NCI-H446 (cell line): ENCODE data around the gene PPM1A.
"Not testable (repeated sequence)": the region's sequence is repeated elsewhere in the genome, so short reads cannot be mapped to it uniquely, and the experiment has no call there.

Experiments used
- DNase-seq, 2 experiments: peaks; one replicate each; lab custom pipeline; 2025; lab: John Stamatoyannopoulos, UW

Gene PPM1A

DNA sequence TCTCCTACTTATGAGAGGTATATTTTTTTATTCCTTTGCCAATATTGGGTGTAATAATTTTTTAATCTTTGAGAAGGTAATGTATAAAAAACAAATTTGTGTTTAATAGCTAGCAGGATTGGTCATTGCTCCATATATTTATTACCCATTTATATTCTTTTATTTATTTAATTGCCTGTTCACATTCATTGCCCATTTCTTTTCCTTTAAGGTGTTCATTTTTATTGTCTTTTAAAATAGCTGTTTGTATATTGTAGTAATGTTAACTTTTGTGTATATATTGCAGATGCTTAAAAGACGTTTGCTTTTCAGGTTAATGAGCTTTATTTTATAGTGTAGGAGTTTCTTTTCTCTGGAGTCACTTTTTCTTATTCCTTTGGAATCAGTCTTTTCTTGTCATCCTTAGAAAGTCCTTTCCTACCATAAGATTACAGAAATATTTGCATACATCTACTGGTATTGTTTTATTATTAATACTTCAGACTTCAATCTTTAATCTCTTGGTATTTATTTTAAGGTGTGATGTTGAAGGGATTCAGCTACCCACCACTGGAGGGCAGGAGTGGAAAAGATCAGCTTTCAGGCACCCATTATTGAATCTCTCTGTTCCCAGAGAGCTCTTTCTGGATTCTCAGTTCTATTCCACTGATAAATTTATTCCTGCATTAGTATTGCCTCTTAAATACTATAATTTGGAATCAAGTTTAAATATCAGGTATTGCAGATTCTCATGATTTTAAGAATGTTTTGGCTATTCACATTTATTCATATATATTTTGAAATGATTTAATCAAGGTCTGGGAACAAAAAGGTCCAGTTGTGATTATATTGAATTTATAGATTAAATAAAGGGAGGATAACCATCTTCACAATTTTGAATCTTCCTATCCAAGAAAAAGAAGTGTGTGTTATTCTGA lies 17.3 kb downstream of the PPM1A start:
- peak in 1 of 2 experiments; percentile 3 for DNase-seq

DNA sequence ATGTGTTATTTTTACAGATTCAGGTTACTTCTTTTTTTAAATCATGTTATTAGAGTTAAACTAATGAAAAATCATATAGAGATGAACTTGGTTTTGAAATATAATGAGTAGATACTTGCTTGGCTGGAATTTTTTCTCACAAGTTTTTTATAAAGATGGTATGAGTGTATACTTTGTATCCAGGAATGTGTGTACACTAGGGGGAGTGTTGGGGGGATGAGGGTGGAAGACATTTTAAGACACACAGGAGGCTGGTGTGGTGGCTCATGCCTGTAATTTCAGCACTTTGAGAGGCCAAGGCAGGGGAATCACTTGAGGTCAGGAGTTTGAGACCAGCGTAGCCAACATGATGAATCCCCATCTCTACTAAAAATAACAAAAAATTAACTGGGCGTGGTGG lies 23.2 kb downstream of the PPM1A start:
- DNase-seq = no peak

DNA sequence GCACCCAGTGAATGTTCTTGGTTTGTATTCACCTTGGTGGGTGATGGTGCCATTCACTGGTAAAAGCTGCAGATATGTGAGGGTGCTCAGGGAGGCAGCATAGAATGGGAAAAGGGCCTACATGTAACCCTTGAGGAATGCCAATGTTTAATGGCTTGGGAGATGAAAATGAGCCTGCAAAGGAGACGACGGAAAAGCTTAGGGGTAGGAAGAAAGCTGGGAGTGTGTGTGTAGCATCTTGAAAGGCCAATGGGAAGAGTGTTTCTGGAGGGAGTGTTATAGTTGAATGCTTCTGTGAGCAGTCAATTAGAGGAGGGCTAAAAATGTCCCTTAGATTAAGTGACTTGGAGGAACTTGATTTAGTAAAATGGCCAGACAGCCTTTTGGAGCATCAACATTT lies 24.9 kb downstream of the PPM1A start:
- no peak for DNase-seq

DNA sequence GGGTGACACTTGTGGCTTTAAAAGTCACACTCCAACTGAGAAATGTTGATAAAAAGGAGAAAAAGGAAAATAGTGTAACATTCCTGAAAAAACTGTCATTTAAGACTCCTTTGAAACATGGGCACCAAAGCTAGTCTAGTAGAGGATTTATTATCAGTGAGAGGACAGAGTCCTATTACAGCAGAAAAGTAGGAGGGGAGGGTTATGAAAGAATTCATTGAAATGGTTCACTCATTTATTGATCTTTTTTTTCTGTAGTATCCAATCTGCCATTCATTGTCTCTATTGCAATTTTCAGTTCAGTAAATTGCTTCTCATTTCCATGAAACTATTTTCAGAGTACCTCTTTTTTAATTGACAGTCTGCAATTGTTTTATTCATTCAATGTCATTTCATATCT lies 25.4 kb downstream of the PPM1A start:
- no peak for DNase-seq

DNA sequence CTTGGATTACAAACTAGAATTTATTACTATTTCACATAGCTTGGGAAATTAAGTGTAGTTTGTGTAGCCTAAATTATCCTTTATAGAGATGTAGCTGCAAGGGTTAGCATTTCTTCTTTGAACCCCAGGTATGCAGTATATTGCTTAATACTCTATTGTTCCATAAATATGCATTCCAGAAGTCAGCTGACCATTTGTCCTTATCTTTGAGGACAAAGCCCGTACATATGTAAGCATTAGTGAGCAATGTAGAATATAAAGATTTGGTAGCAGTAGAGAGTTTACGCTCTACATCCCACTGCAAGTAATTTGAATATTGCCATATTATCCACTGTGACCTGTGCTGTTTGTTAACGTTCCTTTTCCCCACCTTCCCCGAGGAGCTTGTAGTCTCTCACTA lies 26.9 kb downstream of the PPM1A start:
- DNase-seq = no peak

DNA sequence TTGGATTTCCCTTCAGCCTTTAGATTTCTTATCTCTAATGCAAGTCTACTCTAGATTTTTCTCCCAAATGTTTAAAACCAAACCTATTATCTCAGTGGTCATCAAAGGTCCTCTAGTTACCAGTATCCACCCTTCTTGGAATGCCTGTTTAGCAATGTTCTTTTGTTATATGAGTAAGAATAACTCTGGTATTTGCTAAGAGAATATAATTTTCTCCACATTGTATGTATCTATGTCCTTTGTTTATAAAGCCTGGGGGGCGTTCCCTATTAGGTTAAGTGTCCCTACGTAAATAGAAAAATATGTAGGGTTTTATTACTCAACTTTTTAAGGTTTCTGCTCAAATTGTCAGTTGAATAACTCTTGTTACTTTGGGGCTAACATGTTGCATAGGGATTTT lies 27.3 kb downstream of the PPM1A start:
- DNase-seq = no peak

DNA sequence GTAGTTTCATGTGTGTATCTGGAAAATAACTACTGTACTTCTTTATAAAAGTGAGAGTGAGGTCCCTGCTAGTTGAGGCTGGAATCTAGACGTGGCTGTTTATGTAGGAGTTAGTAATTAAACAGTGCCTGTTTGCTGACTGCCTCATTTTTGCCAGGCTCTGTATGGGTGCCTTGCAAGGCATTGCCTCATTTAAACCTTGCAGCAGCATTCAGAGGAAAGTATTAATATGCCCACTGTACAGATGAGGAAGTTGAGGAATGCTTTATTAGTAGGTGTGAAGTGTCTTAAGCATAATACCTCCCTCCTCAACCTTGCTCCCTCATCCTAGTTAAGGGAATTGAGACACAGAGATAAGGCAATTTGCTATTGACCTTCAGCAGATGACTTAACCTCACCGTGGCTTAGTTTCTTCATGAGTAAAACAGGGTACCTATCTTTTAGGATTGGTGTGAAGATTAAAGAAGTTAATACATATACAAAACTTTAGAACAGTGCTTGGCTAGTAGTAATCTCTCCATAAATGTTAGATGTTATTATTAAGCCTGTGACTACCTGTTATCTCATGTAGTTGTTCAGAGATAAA lies 28.7 kb downstream of the PPM1A start:
- no peak for DNase-seq

DNA sequence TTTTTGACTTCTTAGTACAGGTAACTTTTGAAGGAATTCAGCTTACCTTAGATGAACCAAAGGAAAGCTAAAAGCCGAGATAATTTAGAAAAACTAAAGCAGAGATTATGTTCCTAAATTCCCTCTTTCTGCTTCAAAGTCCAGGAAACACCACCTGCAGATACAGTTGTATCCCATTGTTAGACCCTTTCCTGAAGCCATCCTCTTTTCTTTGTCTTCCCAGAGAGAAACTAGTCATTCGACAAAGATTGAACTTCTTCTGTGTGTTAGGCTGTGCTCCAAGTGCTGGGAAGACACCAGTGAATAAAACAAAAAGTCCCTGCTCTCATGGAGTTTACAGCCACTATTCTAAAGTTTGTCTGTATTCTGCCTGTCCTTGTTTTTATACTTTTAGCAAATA lies 29.3 kb downstream of the PPM1A start:
- no peak for DNase-seq

DNA sequence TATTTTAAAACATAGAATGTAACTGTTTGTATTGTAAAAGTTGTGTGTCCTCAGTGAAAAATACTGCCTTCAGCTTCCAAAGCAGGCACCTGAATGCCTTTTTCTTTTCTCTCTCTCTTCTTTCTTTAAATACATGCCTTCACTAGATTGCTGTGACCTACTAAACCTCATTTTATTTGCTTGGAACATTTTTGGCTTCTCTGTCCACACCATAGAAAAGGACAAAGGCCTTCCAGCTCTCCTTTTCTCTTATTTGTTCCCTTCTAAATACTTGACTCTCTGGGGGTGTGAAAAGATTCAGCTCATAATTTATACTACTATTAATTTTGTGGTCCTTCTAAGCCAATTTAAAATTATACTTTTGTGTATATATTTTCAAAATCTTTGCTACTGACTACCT lies 38.4 kb downstream of the PPM1A start:
- no peak for DNase-seq

DNA sequence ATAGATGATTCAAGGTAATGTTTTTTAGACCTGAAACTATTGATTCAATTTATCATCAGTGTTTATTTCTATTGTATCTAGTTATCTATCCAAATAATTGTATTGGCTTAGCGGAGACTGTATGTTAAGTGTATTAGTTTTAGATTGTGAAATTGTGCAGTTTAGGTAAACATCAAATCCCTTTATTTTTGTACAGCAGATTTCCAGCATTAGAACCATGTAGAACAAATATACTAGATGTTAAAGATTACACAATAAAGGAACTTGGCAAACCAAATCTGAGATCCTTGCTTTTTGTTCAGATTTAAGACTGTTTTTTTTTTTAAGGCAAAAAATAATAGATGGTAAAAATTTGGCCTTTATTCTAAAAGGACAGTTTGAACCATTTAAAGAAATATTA lies 39.3 kb downstream of the PPM1A start:
- DNase-seq = no peak

DNA sequence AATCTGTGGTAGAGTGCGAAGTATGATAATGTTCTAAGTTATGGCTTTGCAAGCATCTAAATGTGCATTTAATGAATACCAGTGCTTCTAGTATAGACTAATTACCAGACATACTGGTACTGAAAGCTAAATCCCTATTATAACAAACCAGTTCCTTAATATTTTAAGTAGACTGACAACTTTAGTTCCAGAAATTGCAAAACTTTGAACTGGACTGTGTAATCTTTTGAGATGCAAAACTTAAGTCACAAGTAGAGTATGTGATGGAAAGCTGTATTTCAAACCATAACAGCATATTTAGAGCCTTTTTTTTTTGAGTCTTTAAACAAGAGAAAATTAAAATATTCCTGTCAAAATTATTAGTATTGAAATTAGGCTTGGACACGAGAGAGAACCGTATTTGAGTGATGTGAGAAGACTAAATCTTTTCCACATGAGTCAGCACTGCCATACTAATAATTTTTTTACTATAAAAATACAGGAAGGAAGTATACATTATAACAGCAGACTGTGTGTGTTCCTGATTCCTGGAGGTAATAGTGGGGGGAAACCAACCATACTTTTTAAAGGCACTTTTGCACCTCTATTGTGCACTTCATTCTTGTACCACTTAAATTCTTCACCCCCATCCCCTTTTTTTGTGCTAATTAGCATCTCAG lies 45.5 kb downstream of the PPM1A start:
- no peak for DNase-seq

DNA sequence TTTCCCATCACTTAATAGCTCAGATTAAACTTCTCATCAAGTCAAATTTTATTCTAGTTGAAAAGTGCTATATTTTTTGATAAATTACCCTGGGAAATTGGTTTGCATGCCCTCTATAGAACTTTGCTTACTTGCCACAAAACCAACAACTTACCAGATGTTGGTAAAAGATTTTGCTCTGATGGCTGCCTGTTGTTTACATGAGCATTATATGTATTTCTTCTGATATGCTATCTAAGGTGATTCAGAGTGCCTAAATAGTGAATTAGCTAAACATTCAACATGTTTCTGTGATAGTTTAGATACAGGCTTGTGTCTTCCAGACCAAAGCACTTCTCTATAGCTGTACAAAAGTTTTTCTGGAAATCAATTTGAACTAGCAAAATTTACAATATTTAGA lies 51.0 kb downstream of the PPM1A start:
- DNase-seq = no peak

DNA sequence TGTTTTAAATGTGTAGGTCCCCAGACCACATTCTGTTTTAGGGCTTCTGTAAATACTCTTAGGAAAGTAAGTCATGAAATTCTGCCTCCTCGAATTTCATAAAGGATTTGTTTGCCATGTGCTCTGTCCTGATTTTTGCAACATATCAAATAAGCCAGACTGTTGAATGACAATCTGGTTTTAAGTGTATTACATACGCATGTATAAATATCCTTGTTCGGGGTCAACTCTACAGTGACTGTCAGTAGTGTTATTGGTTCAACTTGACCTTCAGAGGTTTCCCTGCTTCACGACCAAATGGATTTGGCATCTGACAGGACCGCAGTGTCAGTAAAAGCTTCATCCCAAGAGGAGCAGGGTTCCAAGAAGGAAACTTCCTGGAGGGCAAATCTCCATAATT lies 52.7 kb downstream of the PPM1A start:
- no peak for DNase-seq

DNA sequence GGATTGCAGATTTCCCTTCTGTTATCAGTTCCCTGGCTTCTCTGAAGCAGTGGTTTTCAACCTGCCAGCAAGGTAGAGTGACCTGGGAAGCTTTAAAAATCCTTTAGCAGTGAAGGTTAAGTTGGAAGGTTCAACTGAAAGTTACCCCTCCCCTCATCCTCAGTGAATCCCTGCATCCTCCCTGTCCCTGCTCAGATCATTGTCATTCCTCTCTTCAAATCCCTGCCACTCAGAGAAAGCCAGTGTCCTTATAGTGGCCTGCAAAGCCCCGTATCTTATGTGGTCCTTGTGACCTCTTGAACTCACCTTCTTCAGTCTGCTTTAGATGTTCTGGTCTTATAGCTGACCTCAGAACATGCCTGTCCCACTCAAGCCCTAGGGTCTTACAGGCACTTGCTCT lies 53.6 kb downstream of the PPM1A start:
- DNase-seq = no peak

DNA sequence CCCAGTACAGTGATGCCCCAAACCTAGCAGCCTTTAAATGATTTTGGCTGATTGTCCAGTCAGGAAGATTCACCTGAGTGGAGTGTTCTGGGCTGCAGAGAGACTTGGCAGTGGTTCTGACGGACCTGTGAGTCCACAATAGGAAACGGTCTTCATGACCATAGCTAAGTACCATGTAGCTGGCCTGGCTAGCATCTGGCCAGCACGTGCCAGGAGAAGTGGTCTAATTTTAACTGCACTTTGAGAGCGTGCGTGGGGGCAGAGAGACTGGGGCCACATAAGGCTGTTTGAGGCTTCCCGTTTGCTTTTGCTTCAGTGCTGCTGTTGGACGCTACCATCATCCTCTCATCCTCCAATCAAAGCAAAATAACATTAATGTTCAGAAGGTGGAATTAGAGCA lies 54.7 kb downstream of the PPM1A start:
- DNase-seq = no peak

DNA sequence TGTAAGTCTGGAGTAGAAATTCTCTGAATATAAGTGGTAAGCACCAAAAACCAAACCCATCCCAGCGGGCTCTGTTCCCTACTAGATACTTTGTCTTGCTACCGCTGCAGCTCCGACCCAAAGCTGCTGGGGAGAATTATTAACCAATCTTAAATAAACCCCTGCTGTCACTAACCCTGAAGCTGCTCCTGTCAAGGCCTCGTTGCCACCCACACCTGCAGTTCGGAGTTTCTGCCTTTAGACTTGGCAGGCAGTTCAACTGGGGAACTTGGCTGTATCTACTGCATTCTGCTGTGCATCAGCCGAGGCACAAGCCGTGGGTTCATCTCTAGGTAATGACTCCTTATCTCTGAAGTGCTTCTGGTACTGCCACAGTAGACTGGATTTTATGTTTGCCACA lies 55.5 kb downstream of the PPM1A start:
- no peak for DNase-seq

DNA sequence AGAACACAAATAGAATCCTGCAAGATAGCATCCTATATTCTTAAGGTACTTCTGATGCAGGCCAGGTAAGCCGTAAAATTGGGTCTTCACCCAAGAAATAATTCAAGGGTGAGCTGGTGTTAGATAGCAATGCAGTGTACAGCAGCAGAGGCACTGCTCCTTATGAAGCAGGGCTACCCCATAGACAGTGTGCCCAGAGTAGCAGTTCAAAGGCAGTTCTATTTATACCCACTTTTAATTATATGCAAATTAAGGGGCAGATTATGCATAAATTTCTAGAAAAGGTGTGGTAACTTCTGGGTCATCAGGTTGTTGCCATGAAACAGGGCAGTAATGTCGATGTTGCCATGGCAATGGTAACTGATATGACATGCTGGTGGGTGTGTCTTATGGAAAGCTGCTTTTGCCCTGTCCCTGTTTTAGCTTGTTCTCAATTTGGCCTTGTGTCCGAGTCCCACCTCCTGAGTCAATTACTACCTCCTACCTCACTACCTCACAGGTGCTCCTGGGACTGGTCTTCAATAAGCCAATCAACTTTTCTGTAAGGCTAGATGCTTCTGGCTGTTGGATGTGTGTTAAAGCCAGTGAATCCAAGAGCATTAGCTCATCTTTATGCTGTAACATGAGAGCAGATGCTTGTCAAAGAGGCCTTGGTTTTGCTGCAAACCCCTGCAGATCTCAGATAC lies 61.0 kb downstream of the PPM1A start:
- no peak for DNase-seq

DNA sequence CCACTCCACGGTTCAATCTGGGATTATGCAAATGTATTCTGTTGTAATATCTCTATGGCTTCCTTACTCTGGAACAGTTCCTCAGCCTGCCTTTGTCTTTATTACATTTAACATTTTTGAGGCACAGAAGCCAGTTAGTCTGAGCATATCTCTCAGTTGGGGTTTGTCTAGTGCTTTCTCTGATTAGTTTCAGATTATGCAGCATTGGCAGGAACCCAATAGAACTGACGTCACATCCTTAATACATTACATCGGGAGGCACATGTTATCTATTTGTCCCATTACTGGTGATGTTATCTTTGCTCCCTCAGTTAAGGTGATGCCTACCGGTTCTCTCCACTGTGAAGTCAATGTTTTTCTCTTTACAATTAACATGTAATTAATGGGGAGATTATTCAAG lies 62.4 kb downstream of the PPM1A start:
- DNase-seq = no peak

DNA sequence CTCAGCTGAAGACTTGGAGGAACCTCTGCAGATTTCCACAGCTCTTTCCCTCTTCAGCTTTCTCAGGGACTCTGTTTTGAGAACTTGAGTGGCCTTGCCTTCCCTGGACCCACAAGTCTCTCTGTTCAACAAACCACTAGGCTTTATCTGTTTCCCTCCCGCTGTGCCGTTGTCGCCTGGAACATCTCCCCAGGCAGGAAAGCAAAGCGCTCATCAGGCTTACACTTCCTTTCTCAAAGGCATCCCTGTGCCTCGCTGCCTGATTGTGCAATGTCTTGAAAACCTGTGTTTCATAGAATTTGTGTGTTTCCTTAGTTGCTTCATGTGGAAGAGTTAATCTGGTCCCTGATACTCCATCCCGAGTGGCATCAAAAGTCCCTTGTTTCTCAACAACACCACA lies 64.1 kb downstream of the PPM1A start:
- no peak for DNase-seq

DNA sequence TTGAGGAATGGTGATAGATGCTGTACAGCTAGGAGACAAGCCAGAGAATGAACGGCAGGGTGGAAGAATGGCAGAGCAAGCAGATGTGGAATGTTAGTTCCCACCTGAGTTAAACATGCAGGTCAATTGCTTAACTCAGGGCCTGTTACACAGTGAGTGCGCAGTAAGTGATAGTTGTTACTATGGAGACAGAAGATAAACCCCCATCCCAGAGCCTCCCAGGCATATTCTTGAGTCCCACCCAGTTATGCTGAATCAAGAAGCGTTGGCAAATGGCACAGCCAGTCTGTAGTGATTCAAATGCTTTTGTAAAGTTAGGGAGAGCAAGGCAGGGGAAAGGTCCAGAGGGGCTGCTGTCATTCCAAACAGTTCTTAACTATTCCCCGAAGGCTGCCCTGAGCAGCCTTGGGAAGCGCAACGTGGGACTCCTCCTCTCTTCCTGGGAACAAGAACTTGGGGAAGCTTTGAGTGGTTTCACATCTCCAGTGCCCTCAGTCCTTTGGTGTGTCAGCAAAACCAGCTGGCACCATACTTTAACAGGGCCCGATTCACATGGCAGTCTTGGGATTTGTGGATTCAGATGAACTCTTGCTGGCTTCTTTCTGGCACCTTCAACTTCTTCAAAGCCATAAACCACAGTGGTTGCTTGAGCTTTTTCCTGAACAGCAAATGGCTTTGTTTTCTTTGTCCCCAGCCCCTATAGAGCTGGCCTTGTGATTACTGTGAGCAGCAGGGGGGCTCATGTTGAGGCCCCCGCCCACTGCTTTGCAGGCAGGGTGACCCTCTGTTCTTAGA lies 66.4 kb downstream of the PPM1A start:
- no peak for DNase-seq

DNA sequence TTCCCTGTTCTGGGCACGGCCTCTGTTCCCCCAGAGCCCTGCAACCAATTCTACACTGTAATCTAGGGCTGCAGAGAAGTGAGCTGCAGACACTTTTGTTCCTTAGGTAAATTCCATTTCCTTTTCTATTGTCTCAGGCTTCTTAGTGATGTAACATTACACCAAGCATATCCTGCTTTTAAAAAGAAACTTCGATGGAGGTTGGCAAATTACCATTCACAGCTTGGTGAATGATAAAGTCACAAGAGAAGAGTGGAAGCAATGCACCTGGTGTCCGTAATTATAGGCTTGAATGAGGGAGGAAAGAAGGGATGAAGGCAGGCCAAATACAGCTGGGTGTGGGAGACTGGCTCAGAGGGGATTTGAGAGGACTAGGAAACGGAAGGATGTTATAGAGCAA lies 68.6 kb downstream of the PPM1A start:
- DNase-seq = no peak

DNA sequence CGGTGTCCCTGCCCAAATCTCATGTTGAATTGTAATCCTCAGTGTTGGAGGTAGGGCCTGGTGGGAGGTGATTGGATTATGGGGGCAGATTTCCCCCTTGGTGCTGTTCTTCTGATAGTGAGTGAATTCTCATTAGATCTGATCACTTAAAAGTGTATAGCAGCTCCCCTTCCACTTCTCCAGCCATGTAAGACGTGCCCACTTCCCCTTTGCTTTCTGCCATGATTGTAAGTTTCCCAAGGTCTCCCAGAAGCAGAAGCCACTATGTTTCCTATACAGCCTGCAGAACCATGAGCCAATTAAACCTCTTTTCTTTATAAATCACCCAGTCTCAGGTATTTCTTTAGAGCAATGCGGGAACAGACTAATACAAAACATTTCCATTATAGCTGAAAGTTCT lies 71.8 kb downstream of the PPM1A start:
- not testable (repeated sequence) for DNase-seq
